Fibroblast of skin of abdomen (primary cell): ENCODE results near the gene AIG1.

Experiments used
- DNase-seq: peaks from one replicate; pipeline ENCODE4 v3.0.0-alpha.2; 2013

Gene AIG1

DNA sequence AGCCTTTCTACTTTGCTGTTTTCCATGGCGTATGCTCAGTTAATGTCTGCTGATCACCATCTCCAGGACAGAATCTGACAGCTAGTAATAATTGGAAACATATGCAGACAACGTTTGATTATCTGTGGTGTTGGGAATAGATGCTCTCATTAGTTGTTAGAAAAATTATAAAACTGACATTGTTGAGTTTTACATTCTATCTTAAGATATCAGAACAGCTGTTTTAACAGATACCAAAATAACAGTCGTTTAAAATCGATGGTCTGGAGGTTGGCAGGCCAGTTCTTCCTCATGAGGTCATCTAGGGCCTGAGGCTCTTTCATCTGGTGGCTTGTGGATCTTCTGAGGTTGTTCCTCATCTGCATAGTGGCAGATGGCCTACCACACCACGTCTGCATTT, 137.6 kb downstream of the AIG1 start:
- no peak for DNase-seq

DNA sequence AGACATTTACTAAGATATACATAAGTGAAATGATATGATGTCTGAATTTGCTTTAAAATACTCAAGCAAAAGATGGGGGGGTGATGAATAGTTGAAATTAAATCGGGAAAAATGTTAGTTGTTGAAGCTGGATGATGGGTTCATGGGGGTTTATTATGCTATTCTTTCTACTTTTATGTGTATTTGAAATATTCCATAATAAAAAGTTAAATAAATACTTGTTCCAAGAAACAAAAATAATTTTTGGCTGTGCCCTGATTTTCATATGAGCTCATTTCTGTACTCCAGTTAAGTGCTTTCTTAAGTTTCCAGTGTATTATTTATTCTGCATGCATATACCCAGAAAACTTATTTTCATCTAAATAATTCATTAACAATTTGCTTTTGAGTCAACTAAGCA, 138.6 kb downstream of the AIG1 start:
- no peak for DNase-seq

DNA sequence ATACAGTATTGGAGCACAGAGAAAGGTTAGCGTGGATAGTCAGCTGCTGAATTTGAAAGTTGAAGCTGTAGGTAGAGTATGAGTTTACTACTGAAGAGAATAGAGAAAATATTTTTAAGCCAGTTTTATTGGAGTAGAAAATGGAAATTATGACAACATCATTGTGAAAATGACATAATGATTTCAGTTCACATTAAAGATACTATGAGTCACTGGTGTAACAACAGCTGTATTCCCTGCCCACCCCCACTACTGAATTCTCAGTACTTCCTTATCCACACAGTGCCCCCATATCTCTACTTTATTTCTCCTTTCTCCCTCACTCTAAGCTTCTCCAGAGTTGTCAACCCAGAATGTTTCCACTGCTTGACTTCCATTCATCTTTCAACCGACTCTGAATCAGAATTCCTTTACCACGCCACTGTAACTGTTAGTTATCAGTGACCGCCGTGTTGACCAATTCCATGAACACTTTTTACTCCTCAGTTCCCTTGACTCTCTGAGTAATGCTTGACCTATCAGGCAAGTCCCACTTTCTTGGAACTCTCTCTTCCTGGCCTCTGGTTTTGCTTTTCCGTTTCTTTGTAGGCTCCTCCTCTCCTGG, 139.6 kb downstream of the AIG1 start:
- no peak for DNase-seq

DNA sequence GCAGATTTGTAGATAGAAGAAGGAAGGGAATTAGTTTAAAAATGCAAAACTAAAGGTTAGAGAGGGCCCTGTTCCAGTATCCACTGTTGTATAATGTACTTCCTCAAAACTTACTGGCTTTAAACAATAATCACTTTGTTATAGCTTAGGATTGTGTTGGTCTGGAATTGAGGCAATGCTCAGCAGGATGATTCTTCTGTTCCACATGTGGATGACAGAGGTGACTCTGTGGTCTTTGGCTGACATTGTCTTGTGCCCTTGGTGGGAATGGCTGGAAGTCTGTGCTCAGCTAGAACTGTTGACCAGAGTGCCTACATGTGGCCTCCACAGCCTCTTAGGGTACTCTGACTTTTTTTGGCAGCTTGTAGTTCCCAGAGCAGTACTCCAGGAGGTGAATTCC, 143.4 kb downstream of the AIG1 start:
- no peak for DNase-seq

DNA sequence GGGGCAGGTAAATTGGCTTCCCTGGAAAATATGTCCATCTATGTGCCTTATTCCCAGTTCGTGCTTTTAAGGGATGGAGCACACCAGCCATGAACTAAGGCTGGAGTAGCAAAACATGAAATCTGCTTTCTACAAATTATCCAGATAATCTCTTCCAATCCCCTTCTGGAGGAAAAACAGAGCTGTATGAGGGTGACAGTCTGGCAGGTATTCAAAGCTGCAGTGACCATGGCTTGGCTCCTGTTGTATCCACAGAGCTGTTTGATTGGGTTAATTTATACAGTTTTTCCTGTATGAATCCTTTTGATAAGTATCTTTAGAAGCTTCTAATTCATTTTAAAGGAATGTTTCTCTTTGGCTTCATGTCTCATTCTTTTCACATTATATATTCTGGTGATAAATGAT, 144.4 kb downstream of the AIG1 start:
- no peak for DNase-seq

DNA sequence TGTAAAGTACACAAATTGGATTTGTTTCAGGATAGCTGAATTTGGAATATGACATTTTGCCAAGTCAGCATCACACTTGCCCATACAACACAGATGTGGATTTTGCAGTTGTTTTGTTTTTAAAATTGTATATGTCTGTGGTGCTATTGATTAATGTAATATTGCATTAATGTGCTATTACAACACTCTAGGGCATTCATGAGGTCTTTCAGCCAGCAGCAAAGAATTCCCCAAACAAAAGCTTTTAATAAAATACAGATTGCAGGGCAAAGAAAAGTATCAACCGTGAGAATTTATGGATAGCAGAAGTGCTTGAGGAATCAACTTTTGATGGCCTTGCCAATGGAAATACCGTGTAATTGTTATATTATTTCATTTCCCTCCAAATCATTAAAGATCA, 144.9 kb downstream of the AIG1 start:
- peak; percentile 55 for DNase-seq

DNA sequence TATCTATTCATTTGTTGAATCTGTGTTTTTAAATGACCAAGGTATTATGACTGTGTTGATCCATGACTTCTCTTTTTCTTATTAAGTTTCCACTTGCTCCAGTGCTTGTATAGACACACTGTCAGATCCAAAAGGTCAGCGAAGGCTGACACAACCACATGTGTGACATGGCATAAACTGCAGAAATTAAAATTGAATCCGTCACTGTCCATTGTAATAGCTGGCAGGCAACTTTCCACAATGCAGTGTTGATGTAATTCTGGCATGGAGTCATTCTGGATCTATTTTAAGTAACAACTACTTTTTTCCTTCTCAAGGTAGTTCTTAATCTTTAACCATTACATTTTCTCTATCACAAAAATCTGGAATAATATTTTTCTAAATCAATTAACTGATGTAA, 145.3 kb downstream of the AIG1 start:
- DNase-seq: peak; percentile 39

DNA sequence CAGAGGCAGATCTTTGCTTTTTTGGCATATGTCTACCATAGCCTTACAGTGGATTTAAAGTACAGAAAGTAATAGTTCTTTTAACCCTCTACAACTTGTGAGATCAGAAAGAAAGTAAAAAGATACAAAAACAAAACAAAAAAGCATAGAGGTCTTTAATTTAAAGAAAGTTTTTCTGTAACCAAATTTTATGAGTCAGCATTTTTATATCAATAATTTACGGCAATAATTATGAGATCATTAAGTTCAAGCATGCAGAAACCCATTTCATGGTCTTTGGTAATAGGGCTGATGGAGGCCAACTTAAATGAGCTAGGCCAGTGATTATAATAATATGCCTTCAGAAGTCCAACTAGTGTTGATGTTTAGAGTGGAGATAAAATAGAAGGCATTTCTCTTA, 145.9 kb downstream of the AIG1 start:
- DNase-seq: no peak

DNA sequence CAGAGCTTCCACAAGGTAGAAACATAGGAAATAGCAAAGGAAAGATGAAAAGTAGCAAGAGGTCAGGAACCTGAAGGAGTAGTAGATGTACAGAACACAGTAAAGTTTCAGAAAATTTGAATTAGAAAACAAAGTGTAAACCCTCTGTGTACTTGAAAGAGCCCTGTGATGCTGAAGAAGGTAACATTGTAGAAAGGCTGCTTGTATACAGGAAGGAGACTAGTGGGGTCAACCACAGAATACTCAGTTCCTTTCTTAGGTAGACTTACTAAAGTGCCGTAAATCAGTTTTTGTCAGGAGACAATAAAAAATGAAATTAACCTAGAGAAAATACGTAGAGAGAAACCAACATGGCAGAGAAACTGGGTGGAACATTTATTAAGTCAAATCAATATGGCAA, 149.7 kb downstream of the AIG1 start:
- DNase-seq: no peak

DNA sequence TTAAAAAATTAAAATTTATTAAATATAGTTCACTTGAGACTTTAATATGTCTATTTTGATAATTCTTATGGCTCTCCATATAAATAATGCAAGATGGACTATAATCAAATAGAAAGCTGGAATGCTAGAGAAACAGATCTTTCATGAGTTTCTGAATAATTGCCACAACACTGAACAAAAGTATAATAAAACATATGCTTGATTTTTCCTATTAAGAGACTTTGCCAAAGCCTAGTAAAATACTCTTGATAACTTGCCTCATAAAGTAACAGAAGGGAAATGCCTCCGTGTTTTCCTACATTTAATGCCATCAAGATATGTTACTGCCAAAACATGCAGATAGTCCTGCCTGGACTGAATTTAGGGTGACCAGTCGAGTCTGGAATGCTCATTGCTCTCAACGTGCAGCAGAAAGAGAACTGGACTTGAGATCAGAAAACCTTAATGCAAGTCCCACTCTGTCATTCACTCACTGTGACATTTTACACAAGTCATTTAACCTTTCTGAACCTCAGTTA, 153.2 kb downstream of the AIG1 start:
- no peak for DNase-seq

DNA sequence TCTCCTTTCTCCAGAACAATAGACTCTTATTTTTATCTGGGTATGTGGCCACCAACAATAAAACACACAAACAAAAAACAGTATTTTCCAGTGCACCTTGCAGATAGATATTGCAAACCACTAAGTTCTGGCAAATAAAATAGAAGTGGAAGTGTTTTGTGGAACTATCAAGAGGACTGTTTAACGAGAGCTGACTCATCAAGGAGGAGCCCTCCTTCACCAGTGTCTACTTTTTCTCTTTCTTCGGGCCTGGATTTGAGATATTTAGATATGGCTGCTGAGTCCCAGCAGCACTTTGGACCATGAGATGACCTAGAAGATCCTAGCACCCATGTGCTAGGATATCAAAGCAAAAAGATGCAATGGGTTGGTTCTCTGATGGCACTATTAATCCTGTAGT, 154.7 kb downstream of the AIG1 start:
- DNase-seq: no peak

DNA sequence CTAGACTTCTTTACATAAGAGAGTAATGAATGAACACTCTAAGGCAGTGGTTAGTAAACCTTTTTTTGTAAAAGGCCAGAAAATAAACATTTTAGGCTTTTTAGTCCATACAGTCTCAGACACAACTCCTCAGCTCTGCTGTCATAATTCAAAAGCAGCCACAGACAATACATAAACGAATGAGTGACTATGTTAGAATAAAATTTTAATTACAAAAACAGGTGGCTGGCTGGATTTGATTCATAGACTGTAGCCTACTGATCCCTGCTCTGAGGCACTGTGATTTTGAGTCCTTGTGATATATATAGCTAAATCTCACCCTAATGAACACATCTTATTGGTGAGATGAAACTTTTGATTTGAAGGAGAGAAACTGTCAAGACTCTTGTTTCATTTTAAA, 155.1 kb downstream of the AIG1 start:
- no peak for DNase-seq

DNA sequence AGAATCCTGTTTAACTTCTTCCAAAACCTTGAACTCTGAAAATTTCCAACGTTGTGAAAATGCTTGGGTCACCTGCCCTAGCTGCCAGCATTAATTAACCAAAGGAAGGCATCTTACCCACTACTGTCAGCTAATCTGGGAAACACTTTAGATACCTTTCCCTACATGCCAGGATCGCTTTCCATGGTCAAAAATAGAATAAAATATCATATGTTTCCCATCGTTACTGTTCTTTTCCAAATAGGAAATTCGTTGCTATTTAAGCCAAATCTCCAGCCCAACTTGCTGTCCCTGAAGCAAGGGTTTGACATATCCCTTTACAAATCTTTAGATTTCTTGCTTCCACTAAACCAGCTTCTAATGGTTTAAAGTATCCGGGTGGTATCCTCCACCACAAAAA, 157.5 kb downstream of the AIG1 start:
- DNase-seq: no peak

DNA sequence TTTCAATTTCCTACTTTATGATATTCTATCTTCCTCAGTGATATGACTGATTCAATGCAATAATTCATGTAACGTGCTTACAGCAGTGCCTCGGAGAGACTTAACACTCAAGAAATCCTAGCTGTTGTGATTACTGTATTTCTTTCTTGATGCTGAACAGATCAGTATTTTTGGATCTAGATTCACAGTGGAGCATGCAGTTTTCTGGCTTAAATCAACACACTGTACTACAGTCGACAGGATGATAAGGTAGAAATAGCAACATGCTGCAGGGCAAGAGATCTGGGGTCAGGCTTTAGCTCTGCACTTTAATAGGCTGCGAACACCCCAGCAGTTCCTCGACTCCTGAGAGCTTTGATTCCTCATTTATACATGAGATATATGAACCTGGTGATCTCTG, 161.0 kb downstream of the AIG1 start:
- no peak for DNase-seq

DNA sequence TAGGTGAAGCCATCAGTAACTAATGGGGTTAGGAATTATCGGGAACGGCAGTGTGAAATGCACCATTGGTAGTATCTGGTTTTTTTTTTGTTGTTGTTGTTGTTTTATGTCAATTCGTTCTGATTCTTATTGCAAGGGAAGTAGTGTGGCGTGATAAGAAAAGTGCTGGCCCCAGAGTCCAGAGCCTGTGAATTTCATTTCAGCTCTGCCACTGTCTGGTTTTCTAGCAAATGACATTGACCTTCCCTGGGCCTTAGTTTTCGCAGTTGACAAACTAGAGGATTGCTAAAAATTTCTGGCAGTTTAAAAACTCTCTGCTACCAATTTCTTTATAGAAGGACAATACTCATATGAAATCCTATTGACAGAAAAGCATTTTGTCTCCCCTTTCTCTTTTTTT, 161.6 kb downstream of the AIG1 start:
- DNase-seq: no peak

DNA sequence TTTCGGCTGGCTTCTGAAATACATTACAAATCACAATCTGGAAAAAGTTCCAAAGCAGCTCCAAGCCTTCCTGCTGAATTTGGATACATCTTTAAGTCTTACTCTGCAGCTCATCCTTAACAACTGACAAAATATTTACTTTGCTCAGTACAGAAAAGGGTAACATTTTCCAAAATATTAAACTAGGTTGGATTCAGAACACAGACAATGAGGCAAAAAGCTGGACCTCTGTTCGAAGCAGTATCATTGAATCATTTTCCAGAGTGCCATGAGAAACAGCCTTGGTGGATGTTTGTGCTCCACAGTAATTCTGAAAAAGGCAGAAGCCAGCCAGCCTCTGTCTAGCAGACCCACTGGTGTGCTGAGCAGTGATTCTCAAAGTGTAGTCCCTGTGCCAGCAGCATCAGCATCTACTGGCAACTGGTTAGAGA, 162.1 kb downstream of the AIG1 start:
- DNase-seq: no peak

DNA sequence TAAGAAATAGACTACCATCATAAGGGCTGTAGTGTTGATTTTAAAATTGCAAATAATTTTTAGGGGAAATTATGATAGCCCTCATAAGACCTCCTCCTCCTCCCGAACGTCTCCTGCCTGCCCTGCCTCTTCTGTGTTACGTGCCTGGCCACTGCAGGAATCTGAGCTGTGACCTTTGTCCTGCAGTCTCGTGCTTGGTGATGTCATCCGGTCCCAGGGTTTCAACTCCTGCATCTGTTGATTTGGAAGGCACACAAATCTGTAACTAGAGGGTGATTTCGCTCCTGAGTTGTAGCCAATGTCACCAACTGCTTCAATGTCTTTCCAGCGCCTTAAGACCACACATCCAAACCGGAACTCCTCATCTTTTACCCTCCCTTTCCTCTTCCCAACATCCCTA, 163.2 kb downstream of the AIG1 start:
- DNase-seq: no peak

DNA sequence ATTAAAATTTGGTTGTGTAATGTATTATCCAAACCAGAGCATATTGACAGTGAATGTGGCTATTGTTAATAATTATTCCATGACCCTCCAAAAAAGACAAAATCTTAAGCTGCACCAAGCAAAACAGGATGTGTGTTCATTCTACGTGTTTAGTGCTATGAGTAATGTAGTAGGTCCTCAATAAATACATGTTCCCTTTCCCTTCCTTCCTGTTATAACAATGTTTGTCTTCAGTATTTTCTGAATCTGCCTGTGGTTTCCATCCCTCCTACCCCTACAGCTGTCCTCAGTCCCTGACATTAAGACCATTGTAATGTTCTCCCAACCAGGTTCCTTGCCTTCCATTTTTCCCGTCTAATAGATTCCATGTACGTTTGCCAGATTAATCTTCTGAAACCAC, 163.8 kb downstream of the AIG1 start:
- DNase-seq: no peak

DNA sequence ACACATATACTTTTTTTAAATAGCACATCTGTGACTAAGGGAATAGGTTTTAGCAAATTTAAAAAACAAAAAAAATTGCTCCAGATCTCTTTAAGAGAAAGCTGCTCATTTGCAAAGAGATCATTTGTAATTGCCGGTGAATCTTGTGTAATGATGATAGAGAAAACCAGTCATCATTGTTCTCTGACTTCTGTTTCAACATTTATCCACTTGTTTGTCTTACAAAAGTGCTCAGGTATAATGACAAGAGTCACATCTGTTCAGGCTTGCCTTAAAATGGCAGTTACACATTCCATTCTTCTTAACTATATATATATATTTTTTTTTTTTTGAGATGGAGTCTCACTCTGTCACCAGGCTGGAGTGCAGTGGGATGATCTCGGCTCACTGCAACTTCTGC, 165.2 kb downstream of the AIG1 start:
- no peak for DNase-seq

DNA sequence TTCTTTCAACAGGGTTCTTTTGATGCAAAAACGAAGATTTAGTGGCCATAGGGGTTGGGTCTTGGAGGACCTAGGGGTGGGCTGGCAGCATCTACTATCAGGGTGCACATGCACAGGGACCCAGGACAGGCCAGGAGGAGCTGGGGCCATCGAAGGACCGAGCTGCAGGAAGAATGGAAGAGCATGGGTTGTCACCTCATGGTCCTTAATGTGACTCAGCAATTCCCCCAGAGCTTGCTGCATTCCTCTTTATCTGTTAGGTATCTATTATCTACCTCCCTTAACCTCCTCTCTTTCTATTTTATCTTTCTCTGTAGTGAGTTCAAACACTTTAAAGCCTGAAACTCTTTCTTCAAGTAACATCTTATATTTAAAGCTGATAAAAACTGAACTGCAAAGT, 167.0 kb downstream of the AIG1 start:
- DNase-seq: no peak

DNA sequence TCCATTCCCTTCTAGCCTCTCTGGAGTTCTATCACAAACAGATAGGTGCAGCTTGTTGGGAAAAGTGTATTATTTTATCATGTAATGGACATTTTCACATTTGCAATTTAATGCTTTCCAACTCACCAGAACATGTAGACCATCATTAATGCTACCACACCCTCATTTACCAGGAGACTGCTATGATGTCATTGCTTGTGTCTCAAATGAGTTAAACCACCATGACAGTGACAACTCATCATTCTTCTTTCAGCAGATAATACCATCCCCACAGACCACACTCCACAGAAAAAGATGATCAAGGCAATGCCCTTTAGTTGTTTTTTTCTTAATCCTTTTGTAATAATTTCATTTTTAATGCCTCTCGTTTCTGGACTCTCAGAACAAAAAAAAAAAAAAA, 168.7 kb downstream of the AIG1 start:
- DNase-seq: no peak

DNA sequence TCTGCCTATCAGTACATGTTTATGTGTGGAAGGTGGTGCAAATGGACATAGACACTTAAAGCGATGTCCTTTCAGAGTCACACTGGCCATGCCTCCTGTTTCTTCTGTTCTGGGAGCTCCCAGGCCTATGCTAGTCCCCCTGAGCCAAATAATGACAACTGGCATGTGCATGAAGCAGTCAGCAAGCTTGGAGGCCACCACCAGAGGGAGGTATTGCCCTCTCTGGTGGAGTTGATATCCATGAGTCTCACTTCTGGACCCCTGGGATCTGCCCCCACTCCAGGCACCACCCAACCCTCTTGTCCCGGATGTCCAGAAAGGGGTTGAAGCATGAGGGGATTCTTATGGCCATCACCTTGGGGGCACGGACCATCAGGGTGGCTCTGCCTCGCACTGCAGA, 172.2 kb downstream of the AIG1 start:
- DNase-seq: peak; percentile 16

DNA sequence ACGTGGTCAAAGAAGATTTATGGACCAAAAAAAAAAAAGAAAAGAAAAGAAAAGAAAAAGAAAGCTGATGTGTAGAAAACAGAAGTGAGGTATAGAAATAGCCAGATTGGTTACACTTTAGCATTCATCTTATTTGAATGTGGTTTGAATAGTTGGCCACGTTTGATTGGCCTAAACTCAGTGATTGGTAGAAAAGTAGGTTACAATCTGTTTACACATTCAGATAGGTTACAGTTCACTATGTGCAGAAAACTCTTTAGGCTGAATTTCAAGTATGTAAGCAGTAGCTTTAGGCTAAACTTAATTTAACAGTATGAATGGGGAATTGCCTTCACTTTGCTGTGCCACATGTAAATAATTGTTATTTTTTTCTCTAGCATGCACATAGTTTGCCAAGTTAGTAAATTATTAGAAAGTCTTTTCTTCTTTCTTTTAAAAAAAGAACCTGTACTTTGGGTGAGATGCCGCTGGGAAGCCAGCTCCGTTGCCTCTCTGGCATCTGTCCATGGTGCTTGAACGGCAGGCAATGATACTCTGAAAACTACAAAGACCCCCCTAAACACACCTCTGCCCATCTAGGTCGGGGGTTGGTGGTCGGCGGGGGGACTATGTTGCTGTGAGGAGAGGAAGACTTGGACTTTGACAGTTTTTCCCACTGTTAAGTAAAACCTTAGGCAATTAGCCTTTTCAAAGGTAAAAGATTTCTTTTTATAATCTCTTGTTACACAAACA, 173.0 kb downstream of the AIG1 start:
- DNase-seq: no peak

DNA sequence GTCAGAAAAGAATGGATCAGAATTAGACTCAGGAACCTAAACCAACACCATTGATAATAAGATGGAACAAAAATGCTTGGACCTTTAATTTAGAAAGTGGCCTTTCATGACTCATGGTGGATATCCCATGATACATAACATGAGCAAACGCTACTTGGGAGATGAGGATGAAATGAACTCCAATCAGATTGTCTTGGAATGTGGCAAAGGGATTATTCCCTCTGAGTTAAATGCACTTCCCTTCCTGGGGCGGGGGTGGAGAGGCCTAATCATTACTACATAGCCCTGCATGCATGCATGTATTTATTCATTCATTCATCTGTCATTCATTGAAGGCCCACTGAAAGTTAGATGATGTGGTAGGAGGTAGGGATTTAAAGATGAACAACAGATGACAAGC, 174.0 kb downstream of the AIG1 start:
- peak; percentile 23 for DNase-seq
